Measurements from ENCODE around the gene CHRNG. TPM values are rescaled to one million over a fixed set of nuclear protein-coding genes. Genes with fewer than 3 reads are reported as not detected.

Gene CHRNG
- total and polyA plus RNA-seq, 4 experiments from 2014 or later, result not detected

GRCh38 chr2:232534940-232535651 lies 4.4 kb upstream of the CHRNG start:
- no peak overlapping the region for H3K27ac Mint-ChIP-seq
- intact Hi-C loops (cut with micrococcal nuclease), result no loop called here
- H3K4me1 Mint-ChIP-seq, result peaks cover 0 to 5% (median 2%) of the 10 kb centered on the region in 4 donors
- H3K36me3 ChIP-seq (ENCODE audit: insufficient read depth, low read length), result no peaks in the 10 kb centered on the region
- no peaks in the 10 kb centered on the region for H3K4me1 ChIP-seq (ENCODE audit: insufficient read depth, low read length)
- H3K27ac ChIP-seq (ENCODE audit: low read depth, low read length), result no peak overlapping the region
- no peaks in the 10 kb centered on the region for H3K9me3 ChIP-seq (ENCODE audit: control insufficient read depth in 1 of 2, low read length in 2 of 2)
- H3K27me3 Mint-ChIP-seq, result peaks cover 3 to 27% of the 10 kb centered on the region in 2 donors
- no peaks in the 10 kb centered on the region for H3K27me3 ChIP-seq (ENCODE audit: insufficient read depth, low read length)
- CTCF ChIA-PET (ENCODE audit: partially characterized antibody), result no interaction called here
- peaks cover 0 to 3% (median 0%) of the 10 kb centered on the region in 8 donors for H3K9me3 Mint-ChIP-seq
- POLR2A ChIA-PET (ENCODE audit: partially characterized antibody), result no interaction called here
- H3K4me3 Mint-ChIP-seq, result no peak overlapping the region
- no peaks in the 10 kb centered on the region for H3K36me3 Mint-ChIP-seq
- no peak for DNase-seq
- H3K4me3 ChIP-seq (ENCODE audit: low read length in 2 of 2), result no peak overlapping the region

GRCh38 chr2:232535761-232536530 lies 3.5 kb upstream of the CHRNG start:
- intact Hi-C loops (cut with micrococcal nuclease), result no loop called here
- Histone ChIP-seq H3K27me3 (ENCODE audit: insufficient read depth, low read length) (no peaks in the 10 kb centered on the region), H3K4me1 (ENCODE audit: insufficient read depth, low read length) (no peaks in the 10 kb centered on the region), H3K4me3 (ENCODE audit: low read length in 2 of 2) (no peak overlapping the region), H3K9me3 (ENCODE audit: control insufficient read depth in 1 of 2, low read length in 2 of 2) (no peaks in the 10 kb centered on the region), H3K36me3 (ENCODE audit: insufficient read depth, low read length) (no peaks in the 10 kb centered on the region), H3K27ac (ENCODE audit: low read depth, low read length) (no peak overlapping the region)
- H3K4me1 Mint-ChIP-seq, result peaks cover 0 to 5% (median 2%) of the 10 kb centered on the region in 4 donors
- H3K4me3 Mint-ChIP-seq, result peak overlapping the region in 1 of 8 donors; percentile 3
- DNase-seq, result no peak
- peaks cover 3 to 24% of the 10 kb centered on the region in 2 donors for H3K27me3 Mint-ChIP-seq
- POLR2A ChIA-PET (ENCODE audit: partially characterized antibody), result no interaction called here
- H3K27ac Mint-ChIP-seq, result no peak overlapping the region
- peaks cover 0 to 3% (median 0%) of the 10 kb centered on the region in 8 donors for H3K9me3 Mint-ChIP-seq
- CTCF ChIA-PET (ENCODE audit: partially characterized antibody), result no interaction called here
- H3K36me3 Mint-ChIP-seq, result no peaks in the 10 kb centered on the region

- no peak overlapping the region for H3K27ac Mint-ChIP-seq
- peaks cover 0 to 6% (median 2%) of the 10 kb centered on the region in 4 donors for H3K4me1 Mint-ChIP-seq
- CTCF ChIA-PET (ENCODE audit: partially characterized antibody), result no interaction called here
Observed at GRCh38 chr2:232537079-232537478, 2.4 kb upstream of the CHRNG start.

GRCh38 chr2:232537499-232537898 lies 2.0 kb upstream of the CHRNG start:
- Histone ChIP-seq H3K9me3 (ENCODE audit: control insufficient read depth in 1 of 2, low read length in 2 of 2) (no peaks in the 10 kb centered on the region), H3K4me3 (ENCODE audit: low read length in 2 of 2) (no peak overlapping the region), H3K36me3 (ENCODE audit: insufficient read depth, low read length) (no peaks in the 10 kb centered on the region), H3K4me1 (ENCODE audit: insufficient read depth, low read length) (no peaks in the 10 kb centered on the region), H3K27me3 (ENCODE audit: insufficient read depth, low read length) (no peaks in the 10 kb centered on the region), H3K27ac (ENCODE audit: low read depth, low read length) (no peak overlapping the region)
- Mint-ChIP-seq H3K27me3 (peaks cover 3 to 21% of the 10 kb centered on the region in 2 donors), H3K4me1 (peaks cover under 1 to 10% (median 2%) of the 10 kb centered on the region in 4 donors), H3K4me3 (no peak overlapping the region), H3K36me3 (no peaks in the 10 kb centered on the region), H3K9me3 (peaks cover 0 to 3% (median 0%) of the 10 kb centered on the region in 8 donors), H3K27ac (peak overlapping the region in 1 of 7 donors; percentile 7)
- intact Hi-C loops (cut with micrococcal nuclease), result no loop called here
- POLR2A ChIA-PET (ENCODE audit: partially characterized antibody), result no interaction called here
- CTCF ChIA-PET (ENCODE audit: partially characterized antibody), result no interaction called here
- no peak for DNase-seq

More at GRCh38 chr2:232537079-232537478, 2.4 kb upstream of the CHRNG start:
- POLR2A ChIA-PET (ENCODE audit: partially characterized antibody), result no interaction called here
- Histone ChIP-seq H3K4me3 (ENCODE audit: low read length in 2 of 2) (no peak overlapping the region), H3K36me3 (ENCODE audit: insufficient read depth, low read length) (no peaks in the 10 kb centered on the region), H3K9me3 (ENCODE audit: control insufficient read depth in 1 of 2, low read length in 2 of 2) (no peaks in the 10 kb centered on the region), H3K4me1 (ENCODE audit: insufficient read depth, low read length) (no peaks in the 10 kb centered on the region), H3K27me3 (ENCODE audit: insufficient read depth, low read length) (no peaks in the 10 kb centered on the region), H3K27ac (ENCODE audit: low read depth, low read length) (no peak overlapping the region)
- no peak overlapping the region for H3K4me3 Mint-ChIP-seq
- intact Hi-C loops (cut with micrococcal nuclease), result no loop called here
- no peak for DNase-seq
- H3K9me3 Mint-ChIP-seq, result peaks cover 0 to 3% (median 0%) of the 10 kb centered on the region in 8 donors
- peaks cover 3 to 21% of the 10 kb centered on the region in 2 donors for H3K27me3 Mint-ChIP-seq
- no peaks in the 10 kb centered on the region for H3K36me3 Mint-ChIP-seq

- no peak overlapping the region for H3K27ac ChIP-seq (ENCODE audit: low read depth, low read length)
Observed at GRCh38 chr2:232538671-232539070, 821 bp upstream of the CHRNG start.

GRCh38 chr2:232540441-232541041 lies 1.0 kb downstream of the CHRNG start:
- peaks cover 5 to 29% (median 12%) of the 10 kb centered on the region in 4 donors for H3K4me1 Mint-ChIP-seq
- peaks cover 3 to 16% of the 10 kb centered on the region in 2 donors for H3K27me3 Mint-ChIP-seq
- intact Hi-C loops (cut with micrococcal nuclease), result no loop called here
- no peaks in the 10 kb centered on the region for H3K36me3 ChIP-seq (ENCODE audit: insufficient read depth, low read length)
- H3K4me3 ChIP-seq (ENCODE audit: low read length in 2 of 2), result no peak overlapping the region
- peak overlapping the region in 1 of 7 donors; percentile 80 for H3K27ac Mint-ChIP-seq
- H3K36me3 Mint-ChIP-seq, result peaks cover 3 to 6% of the 10 kb centered on the region in 2 donors
- DNase-seq, result no peak
- ChIA-PET POLR2A (ENCODE audit: partially characterized antibody) (no interaction called here), CTCF (ENCODE audit: partially characterized antibody) (no interaction called here)
- no peaks in the 10 kb centered on the region for H3K9me3 ChIP-seq (ENCODE audit: control insufficient read depth in 1 of 2, low read length in 2 of 2)
- no peaks in the 10 kb centered on the region for H3K4me1 ChIP-seq (ENCODE audit: insufficient read depth, low read length)
- H3K9me3 Mint-ChIP-seq, result peaks cover 0 to 3% (median 0%) of the 10 kb centered on the region in 8 donors
- no peak overlapping the region for H3K4me3 Mint-ChIP-seq
- H3K27me3 ChIP-seq (ENCODE audit: insufficient read depth, low read length), result no peaks in the 10 kb centered on the region
- no peak overlapping the region for H3K27ac ChIP-seq (ENCODE audit: low read depth, low read length)

More at GRCh38 chr2:232538671-232539070, 821 bp upstream of the CHRNG start:
- POLR2A ChIA-PET (ENCODE audit: partially characterized antibody), result interaction anchor here (0.6 kb wide), 1 partner anchor 12 kb away, joined by 3 read pairs; no protein-coding TSS in a partner anchor
- H3K27me3 Mint-ChIP-seq, result peaks cover 3 to 16% of the 10 kb centered on the region in 2 donors
- CTCF ChIA-PET (ENCODE audit: partially characterized antibody), result no interaction called here
- Histone ChIP-seq H3K9me3 (ENCODE audit: control insufficient read depth in 1 of 2, low read length in 2 of 2) (no peaks in the 10 kb centered on the region), H3K36me3 (ENCODE audit: insufficient read depth, low read length) (no peaks in the 10 kb centered on the region), H3K4me1 (ENCODE audit: insufficient read depth, low read length) (no peaks in the 10 kb centered on the region), H3K27me3 (ENCODE audit: insufficient read depth, low read length) (no peaks in the 10 kb centered on the region), H3K4me3 (ENCODE audit: low read length in 2 of 2) (no peak overlapping the region)
- peaks cover 0 to 3% of the 10 kb centered on the region in 2 donors for H3K36me3 Mint-ChIP-seq
- intact Hi-C loops (cut with micrococcal nuclease), result no loop called here
- no peak for DNase-seq
- H3K9me3 Mint-ChIP-seq, result peaks cover 0 to 3% (median 0%) of the 10 kb centered on the region in 8 donors
- no peak overlapping the region for H3K4me3 Mint-ChIP-seq
- peaks cover 3 to 19% (median 5%) of the 10 kb centered on the region in 4 donors for H3K4me1 Mint-ChIP-seq
- H3K27ac Mint-ChIP-seq, result no peak overlapping the region

All from CD4-positive, alpha-beta memory T cell (primary cell).